Gastrocnemius medialis (tissue), 4 donors: Measurements from ENCODE around the gene PHF21B. TPM values are rescaled to one million over a fixed set of nuclear protein-coding genes. Genes with fewer than 3 reads are reported as not detected.

Source experiments
- ATAC-seq, 2 donors: fragments of 150-250 bp; one replicate each; pipeline ENCODE4 v1.9.1; 2016
- DNase-seq, 2 donors: peaks; one replicate each; pipeline ENCODE4 v3.0.0-alpha.2; 2019
- H3K27ac ChIP-seq, 4 donors: fragments of 200-600 bp; sonication (generic); 1 replicate in 1 of 4; 2 replicates in 3 of 4; pipeline ENCODE4 v1.5.1; 2016 to 2018; ENCODE audit warnings: mild to moderate bottlenecking in 2 of 4, moderate library complexity in 1 of 4
- H3K27me3 ChIP-seq, 3 donors: fragments of 200-600 bp; sonication (generic) in 2 of 3; 1 replicate in 1 of 3; 2 replicates in 2 of 3; pipeline versions ENCODE4 v1.5.1 to v1.6.0; 2016 to 2019; ENCODE audit warnings: mild to moderate bottlenecking in 1 of 3, moderate library complexity in 1 of 3
- H3K36me3 ChIP-seq, 2 donors: fragments of 200-600 bp; sonication (generic) in 1 of 2; one replicate each; pipeline ENCODE4 v1.5.1; 2017 to 2018
- H3K4me1 ChIP-seq, 2 donors: fragments of 200-600 bp; sonication (generic) in 1 of 2; one replicate each; pipeline ENCODE4 v1.5.1; 2016 to 2017; ENCODE audit warnings: mild to moderate bottlenecking in 2 of 2
- H3K4me3 ChIP-seq, 4 donors: fragments of 200-600 bp; sonication (generic) in 3 of 4; 1 replicate in 1 of 4; 2 replicates in 3 of 4; pipeline ENCODE4 v1.5.1; 2016 to 2019; ENCODE audit warnings: mild to moderate bottlenecking in 2 of 4
- H3K9me3 ChIP-seq, 3 donors: fragments of 200-600 bp; sonication (generic) in 2 of 3; 1 replicate in 1 of 3; 2 replicates in 2 of 3; pipeline ENCODE4 v1.5.1; 2016 to 2019
- CTCF ChIP-seq, 5 experiments: fragments of 450-650 bp in 3 of 5; fragments of 200-600 bp in 2 of 5; sonication (generic) in 2 of 5; IDR thresholded peaks in 4 of 5; conservative IDR thresholded peaks in 1 of 5; 1 replicate in 4 of 5; 2 replicates in 1 of 5; pipeline ENCODE4 v1.5.1; 2016 to 2019; ENCODE audit warnings: antibody characterized with exemption in 5 of 5, mild to moderate bottlenecking in 3 of 5, moderate library complexity in 3 of 5
- POLR2A ChIP-seq, 2 donors: fragments of 450-650 bp; IDR thresholded peaks; one replicate each; pipeline ENCODE4 v1.6.1; 2017; ENCODE audit warnings: antibody characterized with exemption in 2 of 2, mild to moderate bottlenecking in 2 of 2, moderate library complexity in 2 of 2
- in situ Hi-C, 4 donors: fragments of 200-750 bp; cut with MboI; loops; one replicate each; pipeline versions ENCODE4 v1.15.0 to v1.8.0; 2017; ENCODE audit warnings: low sequenced_read_pairs in 4 of 4
- intact Hi-C: fragments of 100-400 bp; cut with DNase I; formaldehyde crosslinking; loops from one replicate; pipeline ENCODE4 v1.15.1; 2023; ENCODE audit warnings: low total_unique reads
- total RNA-seq, 4 donors: library from RNA; depleted of rRNA; stranded (reverse); fragments of >200 nt; gene quantifications; one replicate each; pipeline versions ENCODE4 v1.1.0 to v1.2.3, GENCODE V29; 2016

The PHF21B gene
- under 1 TPM in 1 of 4 donors, not detected in 3; 0.07 TPM for total RNA-seq

- TF ChIP-seq CTCF (IDR thresholded peaks at IDR 0.05 in 4 of 5, conservative IDR thresholded peaks at IDR 0.05 in 1 of 5) (no peak), POLR2A (IDR thresholded peaks at IDR 0.05) (no peak)
- Histone ChIP-seq H3K9me3 (no peaks in the 10 kb centered on the region), H3K4me3 (peak within 1 kb of the TSS; percentile 49 to 59 (median 56)), H3K36me3 (no peaks in the 10 kb centered on the region), H3K4me1 (peaks cover 12 to 28% of the 10 kb centered on the region in 2 donors), H3K27me3 (peaks cover 53 to 60% (median 58%) of the 10 kb centered on the region in 3 donors), H3K27ac (no peak within 1 kb of the TSS)
- ATAC-seq, result no peak
- intact Hi-C loops, result no loop called here
- DNase-seq, result no peak
- in situ Hi-C loops, result no loop called here
Observed at GRCh38 chr22:45009606-45010531, at the start of gene PHF21B. Gene PHF21B, minus strand, starts transcription at chr22:45010005. Its CDS starts 456 bp downstream, at chr22:45009549.

GRCh38 chr22:45059296-45059695 lies 49.5 kb upstream of the PHF21B start:
- peaks cover 0 to 6% (median 2%) of the 10 kb centered on the region in 3 donors for H3K27me3 ChIP-seq
- no peak overlapping the region for H3K27ac ChIP-seq
- no peak overlapping the region for H3K4me3 ChIP-seq
- no peaks in the 10 kb centered on the region for H3K9me3 ChIP-seq
- H3K36me3 ChIP-seq, result no peaks in the 10 kb centered on the region
- H3K4me1 ChIP-seq, result no peaks in the 10 kb centered on the region
- in situ Hi-C loops (no loop called here), intact Hi-C loops (no loop called here)
- ATAC-seq, result no peak
- DNase-seq, result no peak
- no peak for TF ChIP-seq CTCF (IDR thresholded peaks at IDR 0.05 in 4 of 5, conservative IDR thresholded peaks at IDR 0.05 in 1 of 5)
- TF ChIP-seq POLR2A (IDR thresholded peaks at IDR 0.05), result no peak

- H3K9me3 ChIP-seq, result no peaks in the 10 kb centered on the region
- TF ChIP-seq CTCF (IDR thresholded peaks at IDR 0.05 in 4 of 5, conservative IDR thresholded peaks at IDR 0.05 in 1 of 5), result no peak
- no peak for TF ChIP-seq POLR2A (IDR thresholded peaks at IDR 0.05)
- H3K36me3 ChIP-seq, result no peaks in the 10 kb centered on the region
- in situ Hi-C loops, result no loop called here
- no peak overlapping the region for H3K4me3 ChIP-seq
- intact Hi-C loops, result no loop called here
- peaks cover 0 to 4% (median 3%) of the 10 kb centered on the region in 3 donors for H3K27me3 ChIP-seq
- H3K27ac ChIP-seq, result no peak overlapping the region
- H3K4me1 ChIP-seq, result no peaks in the 10 kb centered on the region
- no peak for DNase-seq
- no peak for ATAC-seq
Observed at GRCh38 chr22:45058622-45058912, 48.8 kb upstream of the PHF21B start.

- intact Hi-C loops, result no loop called here
- Histone ChIP-seq H3K9me3 (no peaks in the 10 kb centered on the region), H3K27me3 (peaks cover 3 to 9% (median 6%) of the 10 kb centered on the region in 3 donors), H3K36me3 (no peaks in the 10 kb centered on the region), H3K4me3 (no peak overlapping the region), H3K27ac (no peak overlapping the region), H3K4me1 (no peaks in the 10 kb centered on the region)
- ATAC-seq (no peak), DNase-seq (no peak)
- TF ChIP-seq POLR2A (IDR thresholded peaks at IDR 0.05), result no peak
- no peak for TF ChIP-seq CTCF (IDR thresholded peaks at IDR 0.05 in 4 of 5, conservative IDR thresholded peaks at IDR 0.05 in 1 of 5)
- in situ Hi-C loops, result no loop called here
Observed at GRCh38 chr22:45055936-45056335, 46.1 kb upstream of the PHF21B start.
